ENCODE results near the gene LYZL1. TPM values are rescaled to one million over a fixed set of nuclear protein-coding genes. Genes with fewer than 3 reads are reported as not detected.

LYZL1 gene
- total and polyA plus RNA-seq, 2 of the 8 experiments (the other 6 are each of a cell fraction or from before 2014, with no cell fraction given), result not detected

- no peak for TF ChIP-seq BCL11A (IDR thresholded peaks at IDR 0.05; ENCODE audit: low read depth in 2 of 2, low read length in 2 of 2)
- no peak for TF ChIP-seq TEAD4 (IDR thresholded peaks at IDR 0.05; ENCODE audit: low read depth, low read length)
Observed at GRCh38 chr10:29254123-29255046, 34.5 kb upstream of the LYZL1 start (continued).

All from H1 (cell line).